Mammary epithelial cell (primary cell): ENCODE measurements around the gene RNF133.

Experiments
- EZH2 ChIP-seq: IDR thresholded peaks from 2 replicates; pipeline ENCODE4 v1.6.1; 2012; ENCODE audit warnings: low read length, inconsistent platforms, borderline replicate concordance
- TF ChIP-seq, protein P1 (sequence below), 2 donors: IDR thresholded peaks in 1 of 2; conservative IDR thresholded peaks in 1 of 2; 2 replicates each; pipeline ENCODE4 v1.5.1; 2011 to 2012; ENCODE audit warnings: inconsistent platforms in 2 of 2, low read length in 2 of 2, mild to moderate bottlenecking in 2 of 2, control low read depth in 1 of 2, low read depth in 1 of 2; ENCODE audit not compliant: insufficient read depth in 1 of 2; ENCODE audit errors: extremely low read depth in 1 of 2

DNA sequence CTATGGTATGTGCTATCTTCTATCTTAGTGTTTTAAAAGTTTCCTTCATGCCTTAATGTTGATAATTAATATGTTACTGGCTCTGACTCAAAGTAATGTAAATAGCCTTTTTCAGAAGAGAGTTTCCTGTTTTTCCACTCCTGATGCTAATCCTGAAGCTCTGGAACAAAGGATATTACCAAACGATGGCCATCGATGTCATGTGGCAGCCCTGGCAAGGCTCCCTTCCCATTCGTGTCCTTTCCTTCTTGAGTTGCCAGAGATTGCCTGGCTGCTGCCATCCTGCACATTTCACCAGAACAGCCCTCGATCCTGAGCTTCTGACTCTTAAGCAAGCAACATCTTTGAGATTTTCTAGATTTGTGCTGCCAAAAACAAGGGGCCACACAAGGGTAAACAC is 46.0 kb downstream of the RNF133 start:
- TF ChIP-seq, protein P1, sequence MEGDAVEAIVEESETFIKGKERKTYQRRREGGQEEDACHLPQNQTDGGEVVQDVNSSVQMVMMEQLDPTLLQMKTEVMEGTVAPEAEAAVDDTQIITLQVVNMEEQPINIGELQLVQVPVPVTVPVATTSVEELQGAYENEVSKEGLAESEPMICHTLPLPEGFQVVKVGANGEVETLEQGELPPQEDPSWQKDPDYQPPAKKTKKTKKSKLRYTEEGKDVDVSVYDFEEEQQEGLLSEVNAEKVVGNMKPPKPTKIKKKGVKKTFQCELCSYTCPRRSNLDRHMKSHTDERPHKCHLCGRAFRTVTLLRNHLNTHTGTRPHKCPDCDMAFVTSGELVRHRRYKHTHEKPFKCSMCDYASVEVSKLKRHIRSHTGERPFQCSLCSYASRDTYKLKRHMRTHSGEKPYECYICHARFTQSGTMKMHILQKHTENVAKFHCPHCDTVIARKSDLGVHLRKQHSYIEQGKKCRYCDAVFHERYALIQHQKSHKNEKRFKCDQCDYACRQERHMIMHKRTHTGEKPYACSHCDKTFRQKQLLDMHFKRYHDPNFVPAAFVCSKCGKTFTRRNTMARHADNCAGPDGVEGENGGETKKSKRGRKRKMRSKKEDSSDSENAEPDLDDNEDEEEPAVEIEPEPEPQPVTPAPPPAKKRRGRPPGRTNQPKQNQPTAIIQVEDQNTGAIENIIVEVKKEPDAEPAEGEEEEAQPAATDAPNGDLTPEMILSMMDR (conservative IDR thresholded peaks at IDR 0.05 in 1 of 2, IDR thresholded peaks at IDR 0.05 in 1 of 2; ENCODE audit: extremely low read depth in 1 of 2, insufficient read depth in 1 of 2, low read depth in 1 of 2, low read length in 2 of 2): no peak
- TF ChIP-seq EZH2: no peak
